ENCODE data around the gene FHOD1.

- TF ChIP-seq CTCF (conservative IDR thresholded peaks at IDR 0.05; ENCODE audit: low read length) (no peak), EZH2phosphoT487 (IDR thresholded peaks at IDR 0.05; ENCODE audit: borderline replicate concordance, low read depth, low read length) (no peak)
These were observed 20.9 kb upstream of the FHOD1 start for GRCh38 chr16:67268136-67268579.

All from OCI-LY7 (cell line).